K562 (cell line): Measurements from ENCODE around the gene LRRC27. TPM values are rescaled to one million over a fixed set of nuclear protein-coding genes. Genes with fewer than 3 reads are reported as not detected.

ENCODE experiments used
- BHLHE40 ChIP-seq: IDR thresholded peaks from 2 replicates; pipeline ENCODE4 v1.6.1; 2011; ENCODE audit warnings: low read length, improper control_type of control experiment
- CC2D1A ChIP-seq: fragments of 450-650 bp; IDR thresholded peaks from 2 replicates; pipeline ENCODE4 v1.6.1; 2017; ENCODE audit warnings: mild to moderate bottlenecking
- ETV5 ChIP-seq: sonication (generic); formaldehyde crosslinking; IDR thresholded peaks from 2 replicates; pipeline ENCODE4 v1.4.0; 2020; ENCODE audit warnings: low read depth, mild to moderate bottlenecking, missing genetic modification reagents
- HNRNPH1 ChIP-seq: fragments of 200-400 bp; formaldehyde crosslinking; optimal IDR thresholded peaks from 2 replicates; pipeline ENCODE3; 2017; ENCODE audit warnings: low read depth, mild to moderate bottlenecking, low read length, moderate library complexity
- POLR2AphosphoS5 ChIP-seq: IDR thresholded peaks from 2 replicates; pipeline ENCODE4 v1.6.1; 2011; ENCODE audit warnings: mild to moderate bottlenecking, low read depth, low read length, moderate library complexity; ENCODE audit not compliant: control insufficient read depth, insufficient read depth
- SAFB ChIP-seq: fragments of 200-400 bp; formaldehyde crosslinking; IDR thresholded peaks from 2 replicates; pipeline ENCODE4 v1.6.1; 2017; ENCODE audit warnings: low read depth, low read length, borderline replicate concordance
- SAFB2 ChIP-seq: fragments of 200-400 bp; formaldehyde crosslinking; IDR thresholded peaks from 2 replicates; pipeline ENCODE4 v1.6.1; 2018; ENCODE audit warnings: borderline replicate concordance, low read length, low read depth, moderate library complexity; ENCODE audit not compliant: severe bottlenecking
- SRSF7 ChIP-seq: fragments of 200-400 bp; formaldehyde crosslinking; optimal IDR thresholded peaks from 2 replicates; pipeline ENCODE3; 2017; ENCODE audit warnings: mild to moderate bottlenecking, low read depth, low read length
- THAP7 ChIP-seq: fragments of 250-450 bp; sonication (Bioruptor Pico); IDR thresholded peaks from 2 replicates; pipeline ENCODE4 v1.5.0; 2021
- ZBTB7A ChIP-seq: IDR thresholded peaks from 2 replicates; pipeline ENCODE4 v1.6.1; 2011; ENCODE audit warnings: low read depth, mild to moderate bottlenecking, low read length, moderate library complexity, borderline replicate concordance; ENCODE audit not compliant: control insufficient read depth
- ZC3H11A ChIP-seq: IDR thresholded peaks from 2 replicates; pipeline ENCODE4 v1.6.1; 2012; ENCODE audit warnings: low read depth, low read length, improper control_type of control experiment
- ZC3H4 ChIP-seq: sonication (generic); formaldehyde crosslinking; IDR thresholded peaks from 2 replicates; pipeline ENCODE4 v1.9.0; 2021; ENCODE audit warnings: missing genetic modification reagents, borderline replicate concordance
- ZNF280B ChIP-seq: fragments of 250-450 bp; sonication (Bioruptor Pico); IDR thresholded peaks from 2 replicates; pipeline ENCODE4 v1.5.1; 2021; ENCODE audit warnings: mild to moderate bottlenecking
- ZNF347 ChIP-seq: fragments of 450-650 bp; formaldehyde crosslinking; IDR thresholded peaks from 2 replicates; pipeline ENCODE4 v1.4.0; 2020; ENCODE audit warnings: low read depth, mild to moderate bottlenecking, moderate library complexity
- ZNF584 ChIP-seq: fragments of 200-800 bp; sonication (Bioruptor generic); IDR thresholded peaks from 2 replicates; pipeline ENCODE4 v1.6.1; 2016; ENCODE audit warnings: low read depth, mild to moderate bottlenecking, missing genetic modification characterization, missing compliant biosample characterization
- ZNF589 ChIP-seq: fragments of 200-800 bp; sonication (Bioruptor generic); IDR thresholded peaks from 2 replicates; pipeline ENCODE4 v1.6.1; 2016; ENCODE audit warnings: low read depth, missing genetic modification characterization, missing compliant biosample characterization
- ZNF668 ChIP-seq: fragments of 250-450 bp; sonication (Bioruptor Pico); IDR thresholded peaks from 2 replicates; pipeline ENCODE4 v1.8.0; 2022; ENCODE audit warnings: mild to moderate bottlenecking, inconsistent platforms
- polyA plus RNA-seq, 8 experiments: library from polyadenylated mRNA; depleted of rRNA in 4 of 8; stranded (reverse) in 5 of 8; unstranded in 3 of 8; fragments of >200 nt; fragmentation: Nextera tagmentation in 2 of 8; fragmentation: Illumina TruSeq in 1 of 8; extraction: Ambion mirVana in 2 of 8; extraction: Trizol in 1 of 8; gene quantifications; 2 replicates each; pipeline versions ENCODE4 v1.2.1 to v1.2.3, GENCODE V29; 2011 to 2014; ENCODE audit warnings: inconsistent platforms in 1 of 8, missing spikeins in 1 of 8
- total RNA-seq, 7 experiments: library from RNA; depleted of rRNA in 6 of 7; stranded (reverse); fragments of >200 nt in 6 of 7; fragmentation: Illumina TruSeq in 2 of 7; extraction: Trizol in 2 of 7; gene quantifications; 2 replicates each; pipeline versions ENCODE4 v1.2.1 to v1.2.3, GENCODE V29; 2011 to 2021; ENCODE audit warnings: low replicate concordance in 1 of 7
- TF ChIP-seq, protein P1 (sequence below): sonication (generic); formaldehyde crosslinking; IDR thresholded peaks from 2 replicates; pipeline ENCODE4 v1.8.0; 2023; ENCODE audit warnings: missing genetic modification reagents, mild to moderate bottlenecking, borderline replicate concordance
- TF ChIP-seq, protein P2 (sequence below), 2 experiments: fragments of 450-650 bp in 1 of 2; sonication (generic) in 1 of 2; formaldehyde crosslinking; conservative IDR thresholded peaks; 2 replicates each; pipeline versions ENCODE4 v1.4.0 to v1.8.1; 2020 to 2022; ENCODE audit warnings: mild to moderate bottlenecking in 1 of 2, missing genetic modification reagents in 1 of 2

The LRRC27 gene
- total and polyA plus RNA-seq, 9 of the 15 experiments (the other 6 are each of a cell fraction or from before 2014, with no cell fraction given) = 0.10 to 2.7 (median 1.4) TPM

- TF ChIP-seq ZNF347 (CRISPR knock-in tag) (no peak), ZNF584 (CRISPR knock-in tag) (no peak), ZNF280B (no peak), SRSF7 (no peak), ZNF668 (CRISPR knock-in tag) (no peak), ZC3H11A (no peak), SAFB2 (no peak), ETV5 (CRISPR knock-in tag) (no peak), CC2D1A (no peak), ZBTB7A (peak; percentile 77; the same call in 1 of the 2 replicates), HNRNPH1 (no peak), POLR2AphosphoS5 (peak; percentile 64; the same call in 1 of the 2 replicates), SAFB (no peak), ZC3H4 (no peak), THAP7 (CRISPR knock-in tag) (no peak), BHLHE40 (peak; percentile 68), ZNF589 (CRISPR knock-in tag) (no peak)
- TF ChIP-seq, protein P1, sequence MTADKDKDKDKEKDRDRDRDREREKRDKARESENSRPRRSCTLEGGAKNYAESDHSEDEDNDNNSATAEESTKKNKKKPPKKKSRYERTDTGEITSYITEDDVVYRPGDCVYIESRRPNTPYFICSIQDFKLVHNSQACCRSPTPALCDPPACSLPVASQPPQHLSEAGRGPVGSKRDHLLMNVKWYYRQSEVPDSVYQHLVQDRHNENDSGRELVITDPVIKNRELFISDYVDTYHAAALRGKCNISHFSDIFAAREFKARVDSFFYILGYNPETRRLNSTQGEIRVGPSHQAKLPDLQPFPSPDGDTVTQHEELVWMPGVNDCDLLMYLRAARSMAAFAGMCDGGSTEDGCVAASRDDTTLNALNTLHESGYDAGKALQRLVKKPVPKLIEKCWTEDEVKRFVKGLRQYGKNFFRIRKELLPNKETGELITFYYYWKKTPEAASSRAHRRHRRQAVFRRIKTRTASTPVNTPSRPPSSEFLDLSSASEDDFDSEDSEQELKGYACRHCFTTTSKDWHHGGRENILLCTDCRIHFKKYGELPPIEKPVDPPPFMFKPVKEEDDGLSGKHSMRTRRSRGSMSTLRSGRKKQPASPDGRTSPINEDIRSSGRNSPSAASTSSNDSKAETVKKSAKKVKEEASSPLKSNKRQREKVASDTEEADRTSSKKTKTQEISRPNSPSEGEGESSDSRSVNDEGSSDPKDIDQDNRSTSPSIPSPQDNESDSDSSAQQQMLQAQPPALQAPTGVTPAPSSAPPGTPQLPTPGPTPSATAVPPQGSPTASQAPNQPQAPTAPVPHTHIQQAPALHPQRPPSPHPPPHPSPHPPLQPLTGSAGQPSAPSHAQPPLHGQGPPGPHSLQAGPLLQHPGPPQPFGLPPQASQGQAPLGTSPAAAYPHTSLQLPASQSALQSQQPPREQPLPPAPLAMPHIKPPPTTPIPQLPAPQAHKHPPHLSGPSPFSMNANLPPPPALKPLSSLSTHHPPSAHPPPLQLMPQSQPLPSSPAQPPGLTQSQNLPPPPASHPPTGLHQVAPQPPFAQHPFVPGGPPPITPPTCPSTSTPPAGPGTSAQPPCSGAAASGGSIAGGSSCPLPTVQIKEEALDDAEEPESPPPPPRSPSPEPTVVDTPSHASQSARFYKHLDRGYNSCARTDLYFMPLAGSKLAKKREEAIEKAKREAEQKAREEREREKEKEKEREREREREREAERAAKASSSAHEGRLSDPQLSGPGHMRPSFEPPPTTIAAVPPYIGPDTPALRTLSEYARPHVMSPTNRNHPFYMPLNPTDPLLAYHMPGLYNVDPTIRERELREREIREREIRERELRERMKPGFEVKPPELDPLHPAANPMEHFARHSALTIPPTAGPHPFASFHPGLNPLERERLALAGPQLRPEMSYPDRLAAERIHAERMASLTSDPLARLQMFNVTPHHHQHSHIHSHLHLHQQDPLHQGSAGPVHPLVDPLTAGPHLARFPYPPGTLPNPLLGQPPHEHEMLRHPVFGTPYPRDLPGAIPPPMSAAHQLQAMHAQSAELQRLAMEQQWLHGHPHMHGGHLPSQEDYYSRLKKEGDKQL (CRISPR knock-in tag) = no peak
- TF ChIP-seq, protein P2, sequence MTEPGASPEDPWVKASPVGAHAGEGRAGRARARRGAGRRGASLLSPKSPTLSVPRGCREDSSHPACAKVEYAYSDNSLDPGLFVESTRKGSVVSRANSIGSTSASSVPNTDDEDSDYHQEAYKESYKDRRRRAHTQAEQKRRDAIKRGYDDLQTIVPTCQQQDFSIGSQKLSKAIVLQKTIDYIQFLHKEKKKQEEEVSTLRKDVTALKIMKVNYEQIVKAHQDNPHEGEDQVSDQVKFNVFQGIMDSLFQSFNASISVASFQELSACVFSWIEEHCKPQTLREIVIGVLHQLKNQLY (CRISPR knock-in tag; conservative IDR thresholded peaks at IDR 0.05) = no peak
Observed at GRCh38 chr10:132331601-132332432, at the start of gene LRRC27 (continued).
